Ramos (cell line): ENCODE measurements around the gene HCRTR1.

ENCODE experiments used
- in situ Hi-C: fragments of 300-500 bp; cut with MboI; formaldehyde crosslinking; loops from one replicate; pipeline ENCODE4 v1.14.3; 2022; ENCODE audit warnings: low sequenced_read_pairs; ENCODE audit not compliant: unreplicated experiment

Gene HCRTR1

GRCh38 chr1:31662463-31662862 lies 45.0 kb downstream of the HCRTR1 start:
- in situ Hi-C loops: loop anchor here (25.0 kb wide), 1 partner anchor 300 kb away; no protein-coding TSS in a partner anchor

DNA sequence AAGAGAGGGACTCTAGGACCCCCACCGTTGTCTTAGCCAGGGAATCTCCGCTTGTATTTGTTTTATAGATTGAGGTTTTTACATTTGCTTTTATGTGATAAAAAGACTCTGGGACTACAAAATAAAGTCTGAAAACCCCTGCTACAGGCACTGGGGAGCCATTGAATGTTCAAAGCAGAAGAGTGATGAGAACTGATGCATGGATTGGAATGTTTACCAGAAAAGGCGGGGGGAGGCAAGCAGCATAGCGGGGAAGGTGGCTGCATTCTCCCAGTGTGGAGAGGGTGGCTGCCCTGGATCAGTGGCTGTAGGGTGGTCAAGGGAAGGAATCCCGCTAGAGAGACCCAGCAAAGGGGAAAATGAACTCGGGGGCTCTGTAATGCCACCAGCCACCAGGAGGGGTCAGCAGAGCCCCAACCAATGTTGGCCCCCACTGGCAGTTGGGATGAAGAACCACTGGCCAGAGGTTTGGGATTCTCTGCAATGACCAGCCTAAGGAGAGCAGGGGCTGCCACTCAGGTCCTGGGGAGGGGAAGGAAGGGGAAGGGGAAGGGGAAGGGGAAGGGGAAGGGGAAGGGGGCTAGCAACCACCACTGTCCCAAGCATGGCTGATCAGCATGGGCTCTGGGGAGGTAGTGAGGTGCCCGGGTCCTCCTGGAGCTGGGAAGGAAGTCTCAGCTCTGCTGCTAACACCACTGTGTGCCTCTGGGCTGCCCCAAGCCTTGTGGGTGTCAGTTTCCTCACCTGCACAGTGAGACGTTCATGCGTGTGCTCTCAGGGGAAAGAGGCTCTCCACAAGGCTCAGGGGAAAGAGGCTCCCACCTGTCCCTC lies 46.3 kb downstream of the HCRTR1 start:
- in situ Hi-C loops: loop anchor here (25.0 kb wide), 1 partner anchor 298 kb away; no protein-coding TSS in a partner anchor

DNA sequence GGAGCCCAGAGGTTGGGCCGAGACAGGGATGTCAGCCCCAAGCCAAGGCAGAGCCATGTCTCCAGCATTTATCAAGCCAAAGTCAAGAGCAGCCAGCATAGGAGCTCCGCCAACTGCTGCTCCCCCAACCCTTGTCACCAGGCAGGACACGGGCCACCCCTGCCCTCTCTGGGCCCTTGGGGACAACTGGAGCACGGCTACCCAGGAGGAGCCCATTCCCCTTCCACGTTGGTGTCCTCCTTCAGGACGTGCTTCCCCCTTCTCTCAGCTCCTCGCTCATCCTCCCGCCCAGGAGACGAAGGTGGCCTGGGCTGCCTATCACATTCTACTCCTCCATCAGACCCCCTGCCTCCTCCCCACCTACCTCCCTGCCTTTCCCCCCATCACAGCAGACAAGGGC lies 47.0 kb downstream of the HCRTR1 start:
- in situ Hi-C loops: loop anchor here (25.0 kb wide), 1 partner anchor 298 kb away; no protein-coding TSS in a partner anchor

GRCh38 chr1:31665234-31665878 lies 47.9 kb downstream of the HCRTR1 start:
- in situ Hi-C loops: loop anchor here (5.0 to 25.0 kb wide), 2 partner anchors 132 to 297 kb away; no protein-coding TSS in a partner anchor

DNA sequence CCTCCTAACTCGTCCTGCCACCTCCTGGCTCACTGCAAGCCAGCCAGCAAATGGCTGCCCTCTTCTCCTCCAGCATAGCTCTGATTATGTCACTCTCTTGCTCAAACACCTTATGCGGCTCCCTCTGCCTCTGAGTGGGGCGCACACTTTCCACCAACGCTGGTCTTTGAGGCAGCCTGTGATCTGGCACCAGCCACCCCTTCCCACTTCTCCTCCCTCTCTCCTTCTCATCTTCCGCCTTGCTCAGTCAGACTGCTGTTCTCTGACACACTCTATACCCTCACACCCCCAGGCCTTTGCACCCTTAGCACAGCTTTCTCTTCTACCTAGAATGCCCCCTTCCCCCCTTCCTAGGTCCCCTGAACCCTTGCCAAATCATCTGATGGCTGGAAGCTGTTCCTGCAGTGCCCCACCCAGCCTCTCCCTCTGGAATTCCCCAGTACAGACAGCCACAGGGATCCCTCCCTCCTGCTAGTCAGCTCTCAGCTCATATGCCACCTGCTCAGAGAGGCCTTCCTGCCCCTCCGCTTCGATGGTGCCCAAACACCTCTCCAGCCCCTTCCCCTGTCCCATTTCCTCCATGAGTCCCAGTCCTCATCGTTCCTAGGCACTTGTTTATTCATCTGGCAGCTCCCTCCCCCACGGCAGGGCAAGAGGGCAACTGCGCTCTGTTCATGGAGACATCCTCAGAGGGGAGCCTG lies 48.9 kb downstream of the HCRTR1 start:
- in situ Hi-C loops: loop anchor here (5.0 to 25.0 kb wide), 2 partner anchors 131 to 296 kb away; no protein-coding TSS in a partner anchor

GRCh38 chr1:31667065-31667785 lies 49.7 kb downstream of the HCRTR1 start:
- in situ Hi-C loops: loop anchor here (5.0 to 25.0 kb wide), 2 partner anchors 130 to 295 kb away; no protein-coding TSS in a partner anchor

DNA sequence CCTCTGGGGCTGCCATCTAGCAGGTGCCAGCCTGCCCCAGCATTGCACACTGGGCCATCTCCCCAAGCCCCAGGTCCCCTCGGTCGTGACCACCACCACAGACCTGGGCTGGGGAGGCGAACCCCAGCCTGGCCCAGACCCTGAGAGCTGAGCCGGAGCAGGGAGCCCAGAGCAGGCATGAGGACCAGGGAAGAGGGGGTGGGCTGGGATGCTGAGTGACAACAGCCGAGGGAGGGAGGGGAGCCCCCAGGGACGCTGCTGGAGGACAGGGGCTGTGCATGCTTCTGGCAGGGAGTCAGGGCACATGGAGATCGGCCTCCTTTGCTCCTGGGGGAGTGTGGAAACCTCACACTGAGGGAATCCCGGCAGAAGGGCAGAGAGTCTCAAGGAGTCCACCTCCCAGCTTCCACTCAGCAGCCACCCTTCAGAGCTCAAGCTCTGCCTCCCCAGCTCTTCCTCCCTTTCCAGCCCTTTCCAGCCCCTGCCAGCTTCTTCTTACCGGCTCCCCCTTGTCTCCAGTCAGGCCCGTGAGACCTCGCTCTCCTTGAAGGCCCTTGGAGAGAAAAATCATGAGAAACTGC lies 50.9 kb downstream of the HCRTR1 start:
- in situ Hi-C loops: loop anchor here (5.0 to 25.0 kb wide), 2 partner anchors 129 to 294 kb away; no protein-coding TSS in a partner anchor

- in situ Hi-C loops: loop anchor here (5.0 to 25.0 kb wide), 2 partner anchors 128 to 293 kb away; no protein-coding TSS in a partner anchor
These were observed 51.9 kb downstream of the HCRTR1 start for GRCh38 chr1:31669433-31669785.

DNA sequence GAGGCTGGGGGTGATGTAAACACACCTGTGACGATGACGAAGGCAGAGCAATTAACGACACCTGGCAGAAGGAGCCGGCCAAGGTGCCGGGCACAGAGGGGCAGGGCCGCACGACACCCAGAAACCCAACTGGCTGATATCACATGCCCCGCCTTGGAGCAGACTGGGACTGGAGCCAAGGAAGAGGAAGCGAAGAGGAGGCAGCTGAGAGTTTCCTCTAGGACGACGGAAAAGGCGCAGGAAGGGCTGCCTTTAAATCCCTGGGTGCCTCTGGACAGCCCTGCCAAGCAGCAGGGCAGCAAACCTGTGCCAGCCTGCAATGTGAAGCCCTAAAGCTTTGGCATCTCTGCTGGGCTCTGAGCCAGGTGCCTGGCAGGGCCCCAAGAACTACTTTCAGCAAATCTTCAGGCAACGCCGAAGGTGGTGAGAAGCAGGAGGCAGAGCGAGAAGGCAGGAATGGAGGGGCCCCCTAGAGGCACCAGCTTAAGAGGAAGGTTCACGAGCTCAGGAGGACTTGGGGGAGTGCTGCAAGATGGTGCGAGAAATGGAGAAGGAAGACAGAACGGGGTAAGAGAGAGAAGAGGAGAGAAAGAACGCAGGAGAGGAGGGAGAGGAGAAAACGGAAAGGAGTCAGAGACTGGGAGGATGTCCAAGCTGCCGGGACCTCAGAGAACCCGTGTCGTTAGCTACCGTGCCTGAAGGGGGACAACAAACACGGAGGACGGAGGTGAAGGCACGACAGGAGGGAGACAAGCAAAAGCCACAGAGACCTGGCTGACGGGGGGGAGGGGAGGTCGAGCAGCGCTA lies 52.5 kb downstream of the HCRTR1 start:
- in situ Hi-C loops: loop anchor here (5.0 to 25.0 kb wide), 2 partner anchors 127 to 292 kb away; no protein-coding TSS in a partner anchor

DNA sequence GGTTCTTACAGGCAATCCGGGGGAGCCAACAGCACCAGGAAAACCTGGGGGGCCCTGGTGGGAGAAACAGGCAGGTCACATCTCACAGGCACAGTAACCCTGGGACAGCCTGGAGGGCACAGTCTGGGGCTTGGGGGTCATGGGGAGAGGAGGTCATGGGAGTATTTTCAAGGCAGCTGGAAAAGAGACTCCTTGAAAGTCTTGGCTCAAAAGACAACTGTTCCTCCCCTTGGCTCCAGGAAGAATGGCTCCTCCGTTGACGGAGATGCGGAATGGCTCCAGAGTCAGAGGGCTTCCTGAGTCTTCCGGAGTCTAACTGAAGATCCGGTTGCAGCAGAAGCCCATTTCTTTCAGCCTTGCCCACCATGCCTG lies 53.1 kb downstream of the HCRTR1 start:
- in situ Hi-C loops: loop anchor here (25.0 kb wide), 1 partner anchor 292 kb away; no protein-coding TSS in a partner anchor

- in situ Hi-C loops: loop anchor here (25.0 kb wide), 1 partner anchor 291 kb away; no protein-coding TSS in a partner anchor
These were observed 53.7 kb downstream of the HCRTR1 start for GRCh38 chr1:31671147-31671546.

- in situ Hi-C loops: loop anchor here (25.0 kb wide), 1 partner anchor 291 kb away; no protein-coding TSS in a partner anchor
These were observed 54.2 kb downstream of the HCRTR1 start for GRCh38 chr1:31671561-31672201.

- in situ Hi-C loops: loop anchor here (25.0 kb wide), 1 partner anchor 289 kb away; no protein-coding TSS in a partner anchor
These were observed 55.5 kb downstream of the HCRTR1 start for GRCh38 chr1:31672986-31673385.

DNA sequence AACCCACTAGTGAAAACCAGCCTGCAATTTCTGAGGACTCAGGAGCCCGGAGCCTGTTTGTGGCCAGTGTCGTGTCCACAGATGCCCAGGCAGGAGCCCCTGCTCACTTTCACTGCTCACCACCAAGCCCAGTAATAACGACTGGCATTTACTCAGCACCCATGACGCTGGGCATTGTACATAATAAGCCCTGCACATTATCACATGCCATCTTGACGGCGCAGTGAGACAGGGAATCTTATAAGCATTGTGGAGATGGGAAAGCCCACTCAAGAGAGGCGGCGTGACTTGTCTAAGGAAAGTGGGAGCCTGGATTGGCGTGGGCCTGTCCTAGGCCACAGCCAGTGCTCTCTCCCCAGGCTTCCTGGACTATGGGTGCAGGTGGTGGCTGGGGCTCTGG lies 55.9 kb downstream of the HCRTR1 start:
- in situ Hi-C loops: loop anchor here (25.0 kb wide), 1 partner anchor 289 kb away; no protein-coding TSS in a partner anchor

- in situ Hi-C loops: loop anchor here (25.0 kb wide), 1 partner anchor 288 kb away; no protein-coding TSS in a partner anchor
These were observed 57.1 kb downstream of the HCRTR1 start for GRCh38 chr1:31674626-31675025.

GRCh38 chr1:31675161-31675560 lies 57.7 kb downstream of the HCRTR1 start:
- in situ Hi-C loops: no loop called here

GRCh38 chr1:31675756-31676155 lies 58.3 kb downstream of the HCRTR1 start:
- in situ Hi-C loops: no loop called here
